K562 (cell line): Measurements from ENCODE around the gene TKT. TPM values are rescaled to one million over a fixed set of nuclear protein-coding genes. Genes with fewer than 3 reads are reported as not detected.

Experiments
- ARID1B ChIP-seq: fragments of 450-650 bp; IDR thresholded peaks from 2 replicates; pipeline ENCODE4 v1.6.1; 2016; ENCODE audit warnings: antibody characterized with exemption, mild to moderate bottlenecking, inconsistent platforms
- CHD4 ChIP-seq: fragments of 200-600 bp; sonication (generic); IDR thresholded peaks from 3 replicates; pipeline ENCODE4 v1.6.1; 2012; ENCODE audit warnings: low read depth, mild to moderate bottlenecking, mixed read lengths, low read length, inconsistent platforms; ENCODE audit not compliant: insufficient read depth, insufficient replicate concordance, poor library complexity, severe bottlenecking
- CHD7 ChIP-seq: fragments of 200-600 bp; sonication (generic); IDR thresholded peaks from one replicate; pipeline ENCODE4 v1.6.1; 2012; ENCODE audit warnings: mild to moderate bottlenecking, low read depth, low read length, inconsistent platforms
- ELK1 ChIP-seq: sonication (generic); formaldehyde crosslinking; IDR thresholded peaks from 2 replicates; pipeline ENCODE4 v1.8.1; 2022; ENCODE audit warnings: missing genetic modification reagents
- EP300 ChIP-seq: IDR thresholded peaks from 2 replicates; pipeline ENCODE4 v1.6.1; 2012; ENCODE audit warnings: low read length, improper control_type of control experiment
- FIP1L1 ChIP-seq: fragments of 200-400 bp; formaldehyde crosslinking; IDR thresholded peaks from 2 replicates; pipeline ENCODE4 v1.6.1; 2018; ENCODE audit warnings: mild to moderate bottlenecking, low read depth, low read length; ENCODE audit not compliant: poor library complexity, severe bottlenecking
- HOXB6 ChIP-seq: fragments of 250-450 bp; sonication (Bioruptor Pico); IDR thresholded peaks from 2 replicates; pipeline ENCODE4 v1.5.1; 2022; ENCODE audit warnings: mild to moderate bottlenecking, borderline replicate concordance
- MAFK ChIP-seq: IDR thresholded peaks from 2 replicates; pipeline ENCODE4 v1.6.1; 2011; ENCODE audit warnings: low read length, improper control_type of control experiment
- NCOA1 ChIP-seq: fragments of 450-650 bp; IDR thresholded peaks from 2 replicates; pipeline ENCODE4 v1.6.1; 2016; ENCODE audit warnings: low read depth
- RAD51 ChIP-seq: fragments of 450-650 bp; IDR thresholded peaks from 2 replicates; pipeline ENCODE4 v1.7.1; 2016; ENCODE audit warnings: low read depth, mild to moderate bottlenecking, borderline replicate concordance
- SMAD4 ChIP-seq: fragments of 250-450 bp; sonication (Bioruptor Pico); conservative IDR thresholded peaks from 2 replicates; pipeline ENCODE4 v1.8.0; 2021; ENCODE audit warnings: inconsistent platforms, mild to moderate bottlenecking, moderate library complexity
- TCF7 ChIP-seq: sonication (generic); IDR thresholded peaks from 2 replicates; pipeline ENCODE4 v1.6.1; 2016; ENCODE audit warnings: antibody characterized with exemption, borderline replicate concordance
- ZFX ChIP-seq: sonication (generic); formaldehyde crosslinking; IDR thresholded peaks from 2 replicates; pipeline ENCODE4 v1.8.0; 2022; ENCODE audit warnings: mild to moderate bottlenecking, missing genetic modification reagents, moderate library complexity
- ZNF133 ChIP-seq: fragments of 250-450 bp; sonication (Bioruptor Pico); IDR thresholded peaks from 2 replicates; pipeline ENCODE4 v1.4.0; 2020; ENCODE audit warnings: mild to moderate bottlenecking
- ZNF263 ChIP-seq: sonication (generic); formaldehyde crosslinking; IDR thresholded peaks from 2 replicates; pipeline ENCODE4 v1.8.0; 2022; ENCODE audit warnings: mild to moderate bottlenecking, missing genetic modification reagents, borderline replicate concordance
- ZNF354B ChIP-seq: fragments of 250-450 bp; sonication (Bioruptor Pico); IDR thresholded peaks from 2 replicates; pipeline ENCODE4 v1.4.0; 2020
- polyA plus RNA-seq, 8 experiments: library from polyadenylated mRNA; depleted of rRNA in 4 of 8; stranded (reverse) in 5 of 8; unstranded in 3 of 8; fragments of >200 nt; fragmentation: Nextera tagmentation in 2 of 8; fragmentation: Illumina TruSeq in 1 of 8; extraction: Ambion mirVana in 2 of 8; extraction: Trizol in 1 of 8; gene quantifications; 2 replicates each; pipeline versions ENCODE4 v1.2.1 to v1.2.3, GENCODE V29; 2011 to 2014; ENCODE audit warnings: inconsistent platforms in 1 of 8, missing spikeins in 1 of 8
- total RNA-seq, 7 experiments: library from RNA; depleted of rRNA in 6 of 7; stranded (reverse); fragments of >200 nt in 6 of 7; fragmentation: Illumina TruSeq in 2 of 7; extraction: Trizol in 2 of 7; gene quantifications; 2 replicates each; pipeline versions ENCODE4 v1.2.1 to v1.2.3, GENCODE V29; 2011 to 2021; ENCODE audit warnings: low replicate concordance in 1 of 7

TKT gene
- total and polyA plus RNA-seq, 9 of the 15 experiments (the other 6 are each of a cell fraction or from before 2014, with no cell fraction given) = 58.1 to 401 (median 187) TPM

GRCh38 chr3:53255775-53256703 is at the start of gene TKT (continued):
- TF ChIP-seq CHD7 (no peak), ELK1 (CRISPR knock-in tag) (no peak), EP300 (no peak), ZNF133 (CRISPR knock-in tag) (no peak), CHD4 (peak; percentile 97), ARID1B (0 out of 2 replicates have a peak, but pooled peaks have one; percentile 37), RAD51 (no peak), SMAD4 (CRISPR knock-in tag) (peak; percentile 74; the same call in 1 of the 2 replicates), ZNF263 (CRISPR knock-in tag) (peak; percentile 96), NCOA1 (no peak), TCF7 (no peak), FIP1L1 (no peak), HOXB6 (CRISPR knock-in tag) (no peak), ZFX (CRISPR knock-in tag) (peak; percentile 46), ZNF354B (CRISPR knock-in tag) (no peak), MAFK (no peak)
